CD4-positive, alpha-beta T cell treated with Interleukin-21 for 1 hour (primary cell): ENCODE results near the gene EBF4.
"Not testable (repeated sequence)": the region's sequence is repeated elsewhere in the genome, so short reads cannot be mapped to it uniquely, and the experiment has no call there.

Experiments used
- DNase-seq: peaks from one replicate; pipeline ENCODE4 v3.0.0-alpha.2; 2020

The EBF4 gene

DNA sequence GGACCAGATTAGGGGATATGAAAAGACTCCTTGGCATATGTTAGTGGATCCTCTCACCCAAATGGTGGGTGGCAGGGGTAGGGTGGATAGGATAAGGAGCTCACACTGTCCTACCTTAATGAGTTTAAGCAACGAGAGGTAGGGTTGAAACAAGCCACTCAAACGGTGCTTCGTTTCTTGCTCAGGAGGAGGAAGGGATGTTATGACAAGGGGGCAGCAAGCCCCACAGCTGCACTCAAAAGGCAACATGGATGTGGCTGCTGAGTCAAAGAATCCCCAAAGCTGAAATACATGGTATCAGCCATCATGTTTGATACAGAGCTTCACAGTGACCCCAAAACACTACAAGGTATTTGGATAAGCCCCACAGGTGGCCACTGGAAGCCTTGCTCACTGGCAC, 20.1 kb upstream of the EBF4 start:
- no peak for DNase-seq

DNA sequence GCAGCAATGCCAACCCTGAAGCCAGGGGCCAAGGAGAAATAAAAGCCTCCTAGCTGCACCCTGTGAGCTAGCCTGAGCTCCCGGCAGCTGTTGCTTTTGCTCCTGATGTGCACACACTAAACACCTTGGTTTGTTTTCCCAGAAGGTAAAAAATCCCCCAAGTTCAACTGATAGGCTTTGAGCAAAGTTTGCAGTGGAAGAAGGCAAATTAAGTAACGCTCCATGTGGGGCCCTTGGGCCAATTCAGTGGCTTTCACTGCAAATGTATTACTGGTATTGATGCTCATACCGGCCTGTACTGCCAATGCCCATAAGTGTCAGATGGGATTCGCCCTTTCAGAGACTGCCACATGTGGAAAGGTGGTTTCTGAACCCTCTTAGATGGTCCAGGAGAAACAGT, 19.1 kb upstream of the EBF4 start:
- no peak for DNase-seq

DNA sequence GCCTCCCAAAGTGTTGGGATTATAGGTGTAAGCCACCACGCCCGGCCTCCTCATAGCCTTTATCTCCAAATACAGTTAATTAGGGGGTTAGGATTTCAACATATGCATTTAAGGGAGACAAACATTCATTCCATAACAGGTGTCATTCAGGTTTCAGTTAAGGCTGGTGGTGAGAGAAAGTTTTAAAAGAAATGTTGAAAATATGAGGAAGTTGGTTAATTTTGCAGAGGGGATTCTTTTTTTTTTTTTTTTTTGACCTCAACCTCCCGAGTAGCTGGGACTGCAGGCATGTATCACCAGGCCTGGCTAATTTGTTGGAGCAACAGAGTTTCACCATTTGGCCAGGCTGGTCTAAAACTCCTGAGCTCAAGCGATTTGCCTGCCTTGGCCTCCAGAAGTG, 12.5 kb upstream of the EBF4 start:
- no peak for DNase-seq

DNA sequence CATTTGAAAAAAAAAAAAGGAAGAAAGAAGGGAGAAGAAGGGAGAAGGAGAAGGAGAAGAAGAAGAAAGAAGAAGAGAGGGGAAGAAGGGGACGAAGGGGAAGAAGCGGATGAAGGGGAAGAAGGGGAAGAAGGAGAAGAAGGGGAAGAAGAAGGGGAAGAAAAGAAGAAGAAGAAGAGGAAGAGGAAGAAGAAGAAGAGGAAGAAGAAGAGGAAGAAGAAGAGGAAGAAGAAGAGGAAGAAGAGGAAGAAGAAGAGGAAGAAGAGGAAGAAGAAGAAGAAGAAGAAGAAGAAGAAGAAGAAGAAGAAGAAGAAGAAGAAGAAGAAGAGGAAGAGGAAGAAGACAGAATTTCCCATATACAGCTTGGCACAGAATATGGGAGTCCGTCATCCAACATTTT, 10.5 kb upstream of the EBF4 start:
- not testable (repeated sequence) for DNase-seq

DNA sequence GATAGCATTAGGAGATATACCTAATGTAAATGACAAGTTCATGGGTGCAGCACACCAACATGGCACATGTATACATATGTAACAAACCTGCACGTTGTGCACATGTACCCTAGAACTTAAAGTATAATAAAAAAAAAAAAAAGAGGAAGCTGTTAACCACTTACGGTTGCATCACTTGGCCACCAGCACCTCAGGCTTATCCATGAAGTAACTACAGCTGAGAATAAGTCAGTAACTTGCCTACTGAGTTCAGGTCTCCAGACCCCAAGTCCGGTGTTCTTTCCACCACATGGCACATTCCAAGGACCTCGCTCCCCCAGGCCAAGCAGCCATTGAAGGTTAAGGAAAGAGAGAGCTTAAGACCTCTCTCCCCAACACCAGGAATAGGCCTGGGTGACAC, 7.8 kb upstream of the EBF4 start:
- not testable (repeated sequence) for DNase-seq

- DNase-seq = no peak
Measured at GRCh38 chr20:2687514-2687913, 5.1 kb upstream of the EBF4 start.

- DNase-seq = peak; percentile 82
Measured at GRCh38 chr20:2688041-2688591, 4.5 kb upstream of the EBF4 start.

DNA sequence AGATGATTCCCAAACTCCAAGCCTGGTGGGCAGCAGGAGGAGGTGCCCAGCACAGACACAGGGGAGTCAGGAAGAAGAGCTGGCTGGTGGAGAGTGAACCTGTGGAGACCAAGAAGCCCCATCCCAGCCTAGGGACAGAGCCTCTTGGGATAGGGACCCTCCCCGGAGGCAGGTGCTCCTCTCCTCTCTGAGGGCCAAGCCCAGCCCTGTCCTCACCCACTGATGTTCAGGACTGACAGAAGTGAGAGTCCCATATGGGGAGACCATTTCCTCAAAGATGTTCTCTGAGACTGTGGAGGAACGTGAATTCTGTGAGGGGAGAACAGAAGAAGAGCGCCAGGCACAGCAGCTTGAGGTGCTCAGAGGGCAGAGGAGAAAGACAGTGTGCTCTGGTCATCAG, 2.4 kb upstream of the EBF4 start:
- DNase-seq = no peak

DNA sequence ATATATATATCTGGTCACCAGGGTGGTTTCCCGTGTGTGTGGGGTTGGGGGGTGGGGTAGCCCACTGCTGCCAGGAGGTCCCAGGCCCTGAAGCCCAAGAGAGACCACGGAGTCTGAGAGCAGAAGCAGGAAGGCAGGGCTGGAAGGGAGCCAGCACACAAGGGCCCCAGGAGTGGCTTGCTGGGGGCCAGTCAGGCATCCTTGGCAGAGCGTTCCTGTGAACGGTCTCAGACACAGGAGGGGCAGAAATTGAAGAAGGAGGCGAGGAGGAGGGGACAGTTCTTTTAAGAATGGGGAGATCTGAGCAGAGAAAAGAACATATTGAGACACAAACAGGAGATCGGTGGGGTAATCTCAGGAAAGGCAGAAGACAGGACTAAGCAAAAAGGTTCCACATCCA, 1.9 kb upstream of the EBF4 start:
- no peak for DNase-seq

DNA sequence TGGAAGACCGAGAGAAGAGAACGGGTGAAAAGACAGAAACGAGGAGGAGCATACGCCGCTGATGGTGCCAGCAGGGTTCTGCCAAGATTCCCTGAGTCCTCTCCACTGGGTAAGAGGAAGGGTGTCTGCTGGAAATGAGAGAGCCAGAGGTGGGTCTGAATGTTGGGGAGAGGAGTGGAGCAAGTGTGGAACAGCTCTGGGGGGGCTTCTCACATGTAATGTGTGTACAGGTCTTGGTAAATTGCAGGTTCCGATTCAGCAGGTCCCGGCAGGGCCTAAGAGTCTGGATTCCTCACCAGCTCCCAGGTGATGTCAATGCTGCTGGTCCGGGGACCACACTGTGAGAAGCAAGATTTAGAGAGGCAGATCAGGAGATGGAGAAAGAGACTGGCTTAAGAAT, 1.5 kb upstream of the EBF4 start:
- DNase-seq = no peak

- no peak for DNase-seq
Measured at GRCh38 chr20:2691663-2692035, 931 bp upstream of the EBF4 start.

DNA sequence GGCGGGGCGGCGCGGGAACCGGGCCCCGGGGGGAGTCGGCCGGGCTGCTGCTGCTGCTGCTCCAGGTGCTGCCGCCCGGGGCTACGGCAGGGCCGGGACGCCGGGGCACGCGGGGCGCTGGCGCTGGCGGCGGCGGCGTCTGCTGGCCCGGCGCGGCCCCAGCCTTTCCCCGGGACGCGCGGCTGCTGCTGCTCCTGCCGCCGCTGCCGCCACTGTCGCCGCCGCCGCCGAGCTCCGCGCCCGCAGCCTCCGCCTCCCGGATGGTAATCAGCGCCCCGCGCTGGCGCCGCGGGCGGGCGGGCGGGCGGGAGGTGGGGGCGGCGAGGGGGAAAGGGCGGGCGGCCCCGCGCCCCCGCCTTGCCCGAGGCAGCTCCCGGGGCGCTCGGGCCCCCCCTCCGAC, 306 bp downstream of the EBF4 start:
- no peak for DNase-seq

DNA sequence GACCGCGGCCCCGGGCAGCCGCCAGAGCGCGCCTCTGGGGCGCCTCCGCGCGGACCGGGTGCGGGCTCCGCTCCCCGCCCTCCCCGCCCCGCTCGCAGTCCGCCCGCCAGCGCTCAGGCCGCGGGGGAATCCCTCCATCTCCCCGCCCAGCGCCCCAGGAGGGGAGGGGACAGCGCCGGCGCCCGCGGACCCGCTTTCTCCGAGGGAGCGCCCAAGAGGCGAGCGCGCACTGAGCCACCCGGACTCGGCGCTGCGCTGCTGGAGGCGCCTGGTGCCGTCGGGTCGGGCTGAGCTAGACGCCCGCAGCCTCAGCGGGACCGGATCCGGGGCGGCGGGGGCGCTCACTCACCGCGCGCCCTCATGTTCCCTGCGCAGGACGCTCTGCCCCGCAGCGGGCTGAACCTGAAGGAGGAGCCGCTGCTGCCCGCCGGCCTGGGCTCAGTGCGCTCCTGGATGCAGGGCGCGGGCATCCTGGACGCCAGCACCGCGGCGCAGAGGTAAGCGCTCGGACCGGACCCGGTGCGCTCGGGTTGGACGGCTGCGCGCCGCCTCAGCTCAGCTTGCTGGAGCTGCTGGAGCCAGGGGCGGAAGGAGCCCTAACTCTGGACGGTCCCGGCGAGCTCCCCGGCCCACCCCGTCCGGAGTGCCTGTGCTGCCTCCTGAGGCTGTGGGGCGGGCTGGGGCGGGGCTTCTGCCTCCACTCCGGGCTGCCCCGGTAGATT, 867 bp downstream of the EBF4 start:
- peak; percentile 64 for DNase-seq

DNA sequence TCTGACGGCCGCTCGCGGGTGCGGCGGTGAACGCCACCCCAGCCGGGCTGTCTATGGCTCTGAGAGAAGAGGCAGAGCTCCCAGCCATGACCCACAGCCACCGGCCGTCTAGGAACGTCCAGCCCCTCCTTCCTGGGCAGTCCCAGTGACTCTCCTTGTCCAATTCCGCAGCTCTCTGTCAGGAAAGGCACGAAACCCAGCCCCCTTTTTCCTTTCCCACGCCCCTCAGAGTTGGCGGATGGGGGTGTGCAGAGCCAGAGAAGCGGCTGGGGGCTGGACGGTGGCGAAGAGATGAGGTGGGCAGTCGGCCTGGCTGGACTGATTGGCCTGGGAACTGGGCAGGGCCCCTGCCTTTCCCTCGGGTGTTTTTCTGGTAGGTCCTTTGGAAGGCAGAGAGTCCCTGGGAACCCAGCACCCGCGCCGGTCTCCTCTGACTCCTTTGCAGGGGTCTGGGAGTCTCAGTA, 1.5 kb downstream of the EBF4 start:
- no peak for DNase-seq

DNA sequence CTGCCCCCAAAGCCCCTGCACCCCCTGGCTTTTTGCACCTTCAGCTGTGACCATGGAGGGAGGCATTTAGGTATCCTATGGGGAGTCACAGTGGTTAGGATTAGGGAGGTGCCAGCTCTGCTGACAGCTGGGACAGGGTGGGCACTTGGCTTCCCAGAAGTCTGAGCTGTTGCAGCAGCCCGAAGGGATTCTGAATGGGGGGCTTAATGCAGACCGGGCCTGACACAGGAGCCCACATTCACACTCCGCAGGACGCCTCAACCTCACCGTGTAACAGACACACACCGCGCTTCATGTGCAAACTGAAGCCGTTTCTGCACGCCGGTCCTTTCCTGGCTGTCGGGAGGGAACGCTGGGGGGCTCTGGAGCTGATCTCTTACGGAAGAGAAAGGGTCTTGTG, 1.9 kb downstream of the EBF4 start:
- DNase-seq = no peak

DNA sequence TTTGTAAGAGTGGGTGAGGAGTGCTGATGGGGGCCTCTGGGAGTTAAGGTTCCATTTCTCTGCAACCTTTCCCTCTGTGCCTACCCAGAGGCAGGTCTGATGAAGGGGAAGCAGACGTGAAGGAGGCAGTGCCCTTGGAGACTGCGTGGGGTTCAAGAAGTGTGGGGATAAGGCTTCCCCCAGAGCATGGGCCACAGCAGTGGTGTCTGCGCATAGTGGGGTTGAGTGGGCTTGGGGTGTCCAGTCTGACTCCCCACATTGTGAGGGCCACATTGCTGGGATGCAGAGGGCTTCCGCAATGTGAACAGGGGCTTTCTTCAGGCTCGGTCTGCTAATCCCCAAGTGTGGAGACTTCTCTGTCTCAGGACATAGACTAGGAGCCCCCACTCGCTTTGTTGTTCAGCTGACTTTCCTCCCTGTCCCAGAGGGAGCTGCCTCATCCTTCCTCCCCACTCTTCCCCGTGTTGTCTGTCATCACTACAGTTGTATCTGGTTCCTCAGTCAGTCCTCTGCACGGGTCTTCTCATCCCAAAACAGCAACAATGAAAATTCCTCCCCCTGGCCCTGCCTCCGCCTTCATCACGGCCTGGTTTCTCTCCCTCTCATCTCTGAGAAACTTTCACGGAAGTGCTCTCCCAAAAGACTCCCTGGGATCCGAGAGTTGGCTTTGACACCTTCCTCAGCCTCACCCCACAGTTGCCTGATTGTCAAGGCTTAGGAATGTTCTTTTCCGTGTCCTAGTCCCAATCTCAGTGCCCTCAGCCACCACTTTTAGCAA, 2.8 kb downstream of the EBF4 start:
- DNase-seq = no peak

- not testable (repeated sequence) for DNase-seq
Measured at GRCh38 chr20:2695984-2696525, 3.5 kb downstream of the EBF4 start.

GRCh38 chr20:2696646-2697045, 4.1 kb downstream of the EBF4 start:
- no peak for DNase-seq

DNA sequence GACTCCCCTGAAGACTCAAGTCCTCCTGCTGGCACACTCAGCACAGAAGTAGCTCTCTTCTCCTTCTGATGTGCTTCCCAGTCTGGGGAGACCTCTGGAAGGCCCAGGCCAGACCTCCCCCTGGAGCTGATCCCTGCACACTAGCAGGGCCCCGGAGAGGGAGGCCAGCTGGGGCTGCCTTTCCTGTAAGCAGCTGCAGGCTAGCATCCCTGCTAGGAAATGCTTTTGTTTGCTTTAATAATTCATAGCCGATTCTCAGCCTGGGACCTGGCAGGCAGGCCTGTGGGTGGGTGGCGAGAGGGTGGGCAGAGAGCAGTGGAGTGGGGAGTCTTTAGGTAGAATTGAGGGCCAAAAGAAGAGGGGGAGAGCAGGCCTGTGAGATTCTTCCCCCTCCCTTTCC, 5.2 kb downstream of the EBF4 start:
- DNase-seq = no peak

DNA sequence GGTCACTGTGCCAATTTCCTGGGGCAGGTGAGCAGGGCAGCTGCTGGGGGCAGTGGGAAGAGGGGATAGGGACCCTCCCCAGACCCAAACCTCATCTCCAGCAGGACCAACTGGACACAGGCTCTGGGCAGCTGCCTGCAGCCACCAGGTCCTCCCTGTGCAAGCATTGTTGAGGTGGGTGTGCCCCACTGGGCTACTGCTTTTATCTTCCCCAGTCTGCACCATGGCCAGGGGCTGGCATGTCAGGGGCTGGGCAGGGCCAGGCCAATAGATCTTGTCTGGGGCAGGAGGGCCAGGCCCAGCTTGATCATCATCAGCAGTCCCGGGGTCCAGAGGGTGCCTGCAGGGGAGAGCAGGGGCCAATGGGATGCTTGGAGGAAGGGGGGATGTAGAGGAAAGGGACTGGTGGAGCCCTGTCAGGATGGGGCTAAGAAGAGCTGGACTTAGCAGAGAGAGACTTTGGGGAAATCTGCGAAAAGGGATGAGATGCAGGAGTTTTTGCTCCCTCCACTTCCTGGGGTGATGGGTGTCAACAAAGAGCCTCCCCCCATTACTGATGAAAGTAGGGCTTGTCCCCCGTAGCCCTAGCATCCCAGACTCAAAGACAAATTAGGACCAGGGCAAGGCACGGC, 5.7 kb downstream of the EBF4 start:
- DNase-seq = no peak

GRCh38 chr20:2698912-2699311, 6.3 kb downstream of the EBF4 start:
- DNase-seq = no peak

DNA sequence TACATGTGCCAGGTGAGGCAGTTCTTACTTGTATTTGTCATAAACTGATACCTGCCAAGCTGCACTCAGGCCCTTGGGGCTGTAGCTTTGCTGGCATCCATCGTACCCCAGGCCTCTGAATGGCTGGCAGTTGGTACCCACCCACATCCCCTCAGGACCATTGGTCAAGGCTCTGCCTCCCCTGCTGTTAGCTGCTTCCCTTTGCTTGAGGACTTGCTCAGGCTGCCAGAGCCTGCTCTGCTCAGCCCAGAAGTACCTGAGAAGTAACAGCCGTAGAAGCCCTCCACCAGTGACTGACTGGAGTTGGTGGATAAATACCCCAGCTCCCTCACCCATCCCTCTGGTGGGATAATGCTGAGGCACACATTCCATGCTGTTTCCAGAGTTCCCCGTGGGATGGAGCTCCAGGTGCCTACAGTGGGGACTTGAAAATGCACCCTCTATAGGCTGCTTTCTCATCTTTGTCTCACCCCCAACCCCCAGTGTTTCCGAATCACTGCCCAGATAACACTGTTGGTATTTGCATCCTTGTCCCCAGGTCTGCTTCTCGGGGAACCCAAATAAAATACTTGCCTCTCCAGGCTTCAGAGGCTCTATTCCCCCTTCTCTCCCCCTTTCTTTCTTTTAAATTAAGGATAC, 7.3 kb downstream of the EBF4 start:
- DNase-seq = no peak
